HG03159 (cell line): ENCODE measurements around the gene KCNK2.

Experiments
- ATAC-seq: cut with Tn5 transposase; IDR thresholded peaks from one replicate; pipeline ENCODE4 v1.9.1; 2021; ENCODE audit warnings: mild to moderate bottlenecking, moderate library complexity; ENCODE audit not compliant: unreplicated experiment

The KCNK2 gene

DNA sequence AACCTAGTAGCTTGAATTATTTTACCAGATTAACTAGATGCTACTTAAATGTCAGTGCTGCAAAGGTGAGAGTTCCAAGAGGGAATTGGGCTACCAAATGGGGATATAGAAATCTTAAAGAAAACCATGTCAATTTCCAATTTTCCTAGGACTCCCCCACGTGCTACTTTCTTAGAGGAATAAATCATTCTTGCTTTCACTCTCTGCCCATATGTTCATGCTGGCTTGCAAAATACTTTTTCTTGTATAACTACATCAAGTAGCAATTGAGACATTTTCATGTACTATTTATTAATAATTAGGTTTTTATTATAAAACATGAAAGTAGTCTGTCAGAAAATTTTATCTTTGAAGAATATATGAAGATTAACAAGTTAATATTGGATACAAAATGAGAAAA is 11.8 kb downstream of the KCNK2 start:
- ATAC-seq, result no peak

GRCh38 chr1:215095524-215095923 is 13.0 kb downstream of the KCNK2 start:
- no peak for ATAC-seq

- ATAC-seq, result no peak
These were observed 19.0 kb downstream of the KCNK2 start for GRCh38 chr1:215101511-215101910.

GRCh38 chr1:215104283-215104682 is 21.7 kb downstream of the KCNK2 start:
- ATAC-seq, result no peak

GRCh38 chr1:215106067-215106466 is 23.5 kb downstream of the KCNK2 start:
- ATAC-seq, result no peak

DNA sequence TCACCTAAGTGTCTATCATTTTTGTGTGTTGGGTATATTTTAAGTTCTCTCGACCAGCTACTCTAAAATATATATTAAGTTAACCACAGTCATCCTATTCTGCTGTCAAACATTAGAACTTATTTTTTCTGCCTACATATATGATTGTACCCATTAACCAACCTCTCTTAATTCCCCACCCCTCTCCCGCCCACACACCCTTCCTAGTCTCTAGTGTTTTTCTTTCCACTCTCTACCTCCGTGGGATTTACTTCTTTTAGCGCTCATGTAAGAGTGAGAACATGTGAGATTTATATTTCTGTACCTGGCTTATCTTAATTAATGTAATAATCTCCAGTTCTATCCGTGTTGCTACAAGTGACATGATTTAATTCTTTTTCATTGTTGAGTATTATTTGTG is 26.6 kb downstream of the KCNK2 start:
- no peak for ATAC-seq

- no peak for ATAC-seq
These were observed 29.4 kb downstream of the KCNK2 start for GRCh38 chr1:215111916-215112315.

DNA sequence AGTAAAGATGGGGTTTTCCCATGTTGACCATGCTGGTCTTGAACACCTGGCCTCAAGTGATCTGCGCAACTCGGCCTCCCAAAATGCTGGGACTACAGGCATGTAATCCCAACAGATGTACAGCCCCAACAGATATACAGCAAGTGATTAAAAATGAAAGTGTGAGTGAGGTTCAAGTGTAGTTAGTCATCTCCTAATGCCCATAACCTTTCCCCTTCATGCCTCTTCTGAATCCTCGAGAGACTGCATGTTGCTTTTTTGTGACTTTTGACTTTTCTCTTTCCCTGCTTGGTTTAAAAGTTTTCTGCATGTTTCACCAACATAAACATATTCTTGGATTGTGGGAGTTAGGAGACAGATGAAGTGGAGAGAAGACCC is 31.2 kb downstream of the KCNK2 start:
- ATAC-seq, result no peak

DNA sequence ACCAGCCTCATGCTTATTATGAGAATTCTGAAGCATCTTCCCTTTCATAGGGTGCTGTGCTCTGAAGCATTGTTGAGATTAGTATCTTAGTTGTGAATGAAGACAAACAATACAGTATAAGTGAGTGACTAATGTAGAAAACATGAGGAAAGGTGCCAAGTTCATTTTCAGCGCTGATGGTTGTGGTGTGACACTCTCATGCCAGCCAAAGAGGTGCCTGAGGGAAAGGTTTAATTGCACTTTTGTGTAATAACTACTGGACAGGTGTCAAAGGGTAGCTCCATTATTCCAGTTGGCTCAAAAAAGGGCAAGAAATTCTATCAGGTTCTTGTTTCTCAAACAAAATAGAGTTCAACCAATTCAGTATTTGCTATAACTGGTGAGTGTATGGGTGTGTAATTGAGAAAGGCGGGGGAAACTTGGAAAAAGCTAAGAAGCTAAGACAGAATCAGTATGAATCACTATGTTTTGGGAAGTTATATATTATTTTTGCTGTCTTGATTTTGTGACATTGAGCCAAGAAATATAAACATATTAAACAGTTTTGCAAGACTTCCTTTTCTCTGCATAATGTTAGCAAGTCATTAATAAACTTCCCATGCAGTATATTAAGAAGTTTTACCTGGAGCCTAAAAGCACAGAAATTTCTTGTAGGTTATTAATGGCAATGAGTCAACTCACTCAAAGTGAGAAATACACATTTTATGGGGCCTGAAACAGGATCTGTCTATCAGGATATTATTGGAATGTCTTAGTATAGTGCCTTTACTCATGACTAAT is 31.8 kb downstream of the KCNK2 start:
- ATAC-seq, result no peak

DNA sequence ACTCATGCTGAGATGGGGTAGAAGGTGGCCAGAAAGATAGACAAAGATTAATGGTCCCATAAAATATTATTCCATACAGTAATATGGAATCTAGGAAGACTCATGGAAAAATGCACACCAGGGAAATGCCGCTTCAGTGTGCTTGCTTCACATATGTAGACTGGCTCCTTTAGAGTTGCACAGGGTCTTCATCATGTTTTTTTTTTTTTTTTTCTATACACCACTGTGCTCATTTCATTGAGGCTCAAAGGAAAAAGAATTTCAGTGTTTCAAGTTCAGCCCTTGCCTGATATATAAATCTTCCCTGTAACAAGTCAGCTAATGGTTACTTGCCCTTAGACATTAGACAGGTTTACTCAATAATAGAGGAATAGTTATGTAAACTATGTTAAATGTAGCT is 33.2 kb downstream of the KCNK2 start:
- ATAC-seq, result no peak

DNA sequence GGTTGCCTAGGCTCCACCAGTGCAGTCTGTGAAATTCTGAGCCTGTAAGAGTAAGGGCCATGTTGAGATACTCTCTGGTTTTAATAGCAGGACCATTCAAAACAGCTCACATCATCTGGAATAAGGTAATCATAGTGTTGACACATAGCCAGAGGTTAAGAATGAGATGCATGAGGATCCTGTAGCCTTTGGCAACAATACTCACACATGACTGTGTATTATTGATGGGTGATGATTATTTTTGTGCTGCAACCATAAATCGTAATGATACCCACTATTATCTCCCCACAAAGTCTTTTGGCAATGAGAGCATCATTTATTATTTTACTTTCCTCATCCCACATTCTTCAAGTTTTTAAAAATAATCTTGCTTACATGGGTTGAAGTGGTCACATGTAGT is 35.5 kb downstream of the KCNK2 start:
- no peak for ATAC-seq

DNA sequence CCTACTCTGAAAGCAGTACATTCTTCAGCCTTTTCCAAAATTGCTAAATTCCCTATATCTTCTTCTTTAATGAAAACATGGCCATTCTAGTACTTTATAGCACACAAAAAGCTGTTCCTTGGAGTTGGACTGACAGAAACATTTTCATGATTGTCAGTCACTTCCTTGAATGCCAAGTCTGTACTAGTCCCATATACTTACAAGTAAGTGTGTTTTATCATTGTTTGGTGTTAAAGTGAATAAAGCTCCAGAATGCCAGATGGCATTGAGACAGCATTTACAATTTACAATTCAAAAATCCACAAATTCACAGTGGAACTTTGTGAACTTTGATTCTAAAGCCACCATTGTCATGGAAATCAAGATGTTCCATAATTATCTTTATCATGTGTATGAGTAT is 36.5 kb downstream of the KCNK2 start:
- no peak for ATAC-seq

DNA sequence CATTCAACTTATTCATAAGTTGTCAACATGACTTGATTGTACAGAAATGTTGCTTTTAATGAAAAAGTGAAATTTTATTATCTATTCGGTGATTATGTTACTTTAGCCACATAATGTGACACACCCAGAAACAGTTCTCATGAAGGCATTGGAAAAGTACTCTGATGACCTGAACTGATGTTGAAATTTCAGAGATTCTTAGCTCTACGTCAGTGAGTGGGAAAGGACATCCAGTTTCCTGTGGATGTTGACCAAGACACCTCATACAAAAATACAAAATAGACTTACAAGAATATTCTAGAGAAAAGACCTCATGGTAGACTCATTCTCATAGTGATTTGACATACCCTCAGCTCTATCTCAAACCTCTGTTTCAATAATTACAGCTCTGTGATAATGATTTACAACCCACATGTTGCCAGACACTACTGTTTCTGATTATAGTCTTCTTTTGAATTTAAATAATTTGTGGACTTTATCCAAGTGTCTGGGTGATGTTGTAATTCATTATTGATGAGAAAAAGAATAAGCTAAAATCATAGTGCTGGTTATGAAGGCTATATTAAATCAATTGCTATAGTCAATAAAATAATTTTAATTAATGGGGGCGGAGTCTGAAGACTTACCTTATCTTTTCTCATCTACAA is 37.3 kb downstream of the KCNK2 start:
- no peak for ATAC-seq

DNA sequence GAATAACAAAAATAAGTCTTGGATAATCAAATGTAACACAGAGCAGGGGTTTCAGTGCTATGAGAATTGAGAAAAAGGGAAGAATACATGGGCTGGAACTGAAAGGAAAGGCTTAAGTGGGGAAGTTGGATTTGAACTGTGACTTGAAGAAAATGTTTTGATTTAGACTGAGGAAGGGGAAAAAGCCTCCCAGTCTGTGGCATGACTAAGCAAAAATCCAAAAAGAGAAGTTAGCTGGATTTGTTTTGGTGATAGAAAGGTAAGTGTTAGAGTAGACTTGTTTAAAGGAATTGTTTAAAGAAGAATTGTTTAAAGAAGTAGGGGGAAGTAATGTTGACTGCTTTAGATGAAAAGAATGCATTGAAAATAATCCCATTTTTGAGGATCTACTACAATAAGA is 46.0 kb downstream of the KCNK2 start:
- no peak for ATAC-seq

GRCh38 chr1:215131291-215131690 is 48.8 kb downstream of the KCNK2 start:
- no peak for ATAC-seq

DNA sequence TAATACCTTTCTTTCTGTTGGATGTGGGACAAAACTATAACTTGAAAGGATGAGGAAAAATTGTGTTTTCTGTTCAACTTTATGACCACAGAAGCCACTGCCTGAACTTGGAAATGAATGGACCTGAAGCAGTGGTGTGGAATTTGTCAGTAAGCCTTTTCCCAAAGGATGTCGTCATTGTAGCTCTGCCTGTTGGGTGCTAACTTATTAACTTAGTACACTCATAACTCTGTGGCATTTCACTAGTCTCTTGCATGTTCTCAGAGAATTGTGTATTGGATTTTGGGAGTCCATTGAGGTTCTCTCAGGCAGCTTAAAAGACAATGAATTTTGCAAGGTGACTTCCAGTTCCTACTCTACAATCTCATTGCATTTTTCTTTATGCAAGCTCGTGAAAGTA is 49.6 kb downstream of the KCNK2 start:
- no peak for ATAC-seq

- no peak for ATAC-seq
These were observed 51.0 kb downstream of the KCNK2 start for GRCh38 chr1:215133532-215133931.

- ATAC-seq, result no peak
These were observed 55.4 kb downstream of the KCNK2 start for GRCh38 chr1:215137985-215138384.

DNA sequence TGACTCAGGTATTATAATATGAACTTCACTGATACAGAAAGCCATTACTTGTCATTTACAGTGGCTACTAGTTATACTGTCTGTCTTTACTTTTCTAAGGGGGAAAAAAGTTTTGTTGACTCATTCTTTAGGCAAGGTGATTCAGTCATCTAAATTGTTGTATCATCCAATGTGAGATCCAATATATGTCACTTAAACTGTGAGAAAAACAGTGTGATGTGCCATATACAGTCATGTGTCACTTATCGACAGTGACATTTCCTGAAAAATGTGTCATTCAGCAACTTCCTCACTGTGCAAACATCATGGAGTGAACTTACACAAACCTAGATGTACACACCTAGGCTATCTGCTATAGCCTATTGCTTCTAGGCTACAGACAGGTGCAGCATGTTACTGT is 57.6 kb downstream of the KCNK2 start:
- no peak for ATAC-seq

- ATAC-seq, result no peak
These were observed 58.9 kb downstream of the KCNK2 start for GRCh38 chr1:215141460-215141859.

- no peak for ATAC-seq
These were observed 61.0 kb downstream of the KCNK2 start for GRCh38 chr1:215143497-215143896.

DNA sequence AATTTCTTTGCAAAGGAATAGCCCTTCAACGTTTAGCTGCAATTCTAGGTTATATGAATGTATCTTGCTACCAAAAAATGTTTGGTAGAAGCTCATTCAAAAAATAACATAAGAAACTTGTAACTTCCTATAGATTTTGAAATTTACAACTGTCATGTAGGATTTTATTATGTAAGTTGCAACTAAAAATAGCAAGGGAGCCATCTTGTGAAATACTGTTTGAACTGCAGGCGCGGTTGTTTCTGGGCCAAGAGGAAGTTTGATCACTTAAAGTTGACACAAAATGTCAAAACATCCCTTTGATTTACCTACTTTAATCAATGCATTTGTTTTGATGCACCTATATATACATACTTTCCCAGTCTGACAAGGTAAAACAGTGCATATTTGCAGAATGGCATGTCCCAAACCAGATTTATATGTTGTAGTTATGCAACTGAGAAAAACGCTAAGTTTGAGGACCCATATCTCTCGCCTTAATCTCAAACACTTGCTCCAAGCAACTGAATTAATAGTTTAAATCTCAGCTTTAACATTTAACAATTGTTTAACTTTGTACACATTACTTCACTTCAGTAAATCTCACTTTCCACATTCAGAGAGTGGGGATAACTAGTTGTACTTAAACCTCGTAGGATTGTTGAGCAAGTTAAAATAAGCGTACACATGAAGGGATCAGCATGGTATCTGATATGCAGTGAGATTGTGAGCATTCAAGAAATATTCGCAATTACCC is 63.9 kb downstream of the KCNK2 start:
- ATAC-seq, result no peak
